ENCODE results near the gene GADD45GIP1.
"Not testable (repeated sequence)": the region's sequence is repeated elsewhere in the genome, so short reads cannot be mapped to it uniquely, and the experiment has no call there.

The GADD45GIP1 gene

GRCh38 chr19:12983542-12984142, 26.6 kb upstream of the GADD45GIP1 start:
- TF ChIP-seq CTCF (IDR thresholded peaks at IDR 0.05; ENCODE audit: low read depth, low read length), result peak; percentile 60
- peak overlapping the region in 1 of 2 donors; percentile 41 for H3K4me3 ChIP-seq (replicated peaks in 1 of 2; ENCODE audit: low read depth in 2 of 2, low read length in 2 of 2)
- peak; percentile 81 to 85 for DNase-seq (ENCODE audit: low read depth in 2 of 2)

GRCh38 chr19:12983091-12983490, 26.1 kb upstream of the GADD45GIP1 start:
- no peak for TF ChIP-seq CTCF (IDR thresholded peaks at IDR 0.05; ENCODE audit: low read depth, low read length)
- H3K4me3 ChIP-seq (replicated peaks in 1 of 2; ENCODE audit: low read depth in 2 of 2, low read length in 2 of 2), result peak overlapping the region in 1 of 2 donors; percentile 41
- no peak for DNase-seq (ENCODE audit: low read depth in 2 of 2)

- TF ChIP-seq CTCF (IDR thresholded peaks at IDR 0.05; ENCODE audit: low read depth, low read length), result no peak
- no peak overlapping the region for H3K4me3 ChIP-seq (replicated peaks in 1 of 2; ENCODE audit: low read depth in 2 of 2, low read length in 2 of 2)
- DNase-seq (ENCODE audit: low read depth in 2 of 2), result no peak
Measured at GRCh38 chr19:12982648-12983047, 25.6 kb upstream of the GADD45GIP1 start.

- no peak for DNase-seq (ENCODE audit: low read depth in 2 of 2)
- H3K4me3 ChIP-seq (replicated peaks in 1 of 2; ENCODE audit: low read depth in 2 of 2, low read length in 2 of 2), result no peak overlapping the region
- no peak for TF ChIP-seq CTCF (IDR thresholded peaks at IDR 0.05; ENCODE audit: low read depth, low read length)
Measured at GRCh38 chr19:12979974-12980373, 23.0 kb upstream of the GADD45GIP1 start.

GRCh38 chr19:12976109-12976508, 19.1 kb upstream of the GADD45GIP1 start:
- DNase-seq (ENCODE audit: low read depth in 2 of 2); H3K4me3 ChIP-seq (replicated peaks in 1 of 2; ENCODE audit: low read depth in 2 of 2, low read length in 2 of 2): not testable (repeated sequence)

- no peak for DNase-seq (ENCODE audit: low read depth in 2 of 2)
- no peak overlapping the region for H3K4me3 ChIP-seq (replicated peaks in 1 of 2; ENCODE audit: low read depth in 2 of 2, low read length in 2 of 2)
- no peak for TF ChIP-seq CTCF (IDR thresholded peaks at IDR 0.05; ENCODE audit: low read depth, low read length)
Measured at GRCh38 chr19:12975221-12975741, 18.3 kb upstream of the GADD45GIP1 start.

- no peak for TF ChIP-seq CTCF (IDR thresholded peaks at IDR 0.05; ENCODE audit: low read depth, low read length)
- no peak for DNase-seq (ENCODE audit: low read depth in 2 of 2)
- H3K4me3 ChIP-seq (replicated peaks in 1 of 2; ENCODE audit: low read depth in 2 of 2, low read length in 2 of 2), result no peak overlapping the region
Measured at GRCh38 chr19:12974301-12975220, 17.5 kb upstream of the GADD45GIP1 start.
